ENCODE data around the gene RNF227.

The RNF227 gene

GRCh38 chr17:7929158-7930023 lies 13.3 kb upstream of the RNF227 start, which contains the start of gene KCNAB3:
TSS of gene KCNAB3 (minus strand) at chr17:7929856. CDS start at chr17:7929435, 421 bp downstream.
- no peak for DNase-seq (ENCODE audit: low read depth)

GRCh38 chr17:7927596-7927995 lies 11.5 kb upstream of the RNF227 start:
- no peak for DNase-seq (ENCODE audit: low read depth)

GRCh38 chr17:7922845-7923628 lies 6.9 kb upstream of the RNF227 start:
- DNase-seq (ENCODE audit: low read depth) = no peak

GRCh38 chr17:7922269-7922844 lies 6.3 kb upstream of the RNF227 start:
- no peak for DNase-seq (ENCODE audit: low read depth)

GRCh38 chr17:7916808-7917207 lies 719 bp upstream of the RNF227 start:
- DNase-seq (ENCODE audit: low read depth) = peak; percentile 50

GRCh38 chr17:7916385-7916682 lies 245 bp upstream of the RNF227 start:
- DNase-seq (ENCODE audit: low read depth) = no peak

- no peak for DNase-seq (ENCODE audit: low read depth)
These were observed 894 bp downstream of the RNF227 start for GRCh38 chr17:7915179-7915610.

- no peak for DNase-seq (ENCODE audit: low read depth)
These were observed 3.1 kb downstream of the RNF227 start for GRCh38 chr17:7912927-7913524.

- no peak for DNase-seq (ENCODE audit: low read depth)
These were observed 5.0 kb downstream of the RNF227 start for GRCh38 chr17:7911116-7911515.

- no peak for DNase-seq (ENCODE audit: low read depth)
These were observed 5.4 kb downstream of the RNF227 start for GRCh38 chr17:7910711-7911110.

GRCh38 chr17:7910281-7910680 lies 5.8 kb downstream of the RNF227 start:
- DNase-seq (ENCODE audit: low read depth) = no peak

- DNase-seq (ENCODE audit: low read depth) = no peak
These were observed 7.0 kb downstream of the RNF227 start for GRCh38 chr17:7909089-7909488.

- DNase-seq (ENCODE audit: low read depth) = no peak
These were observed 12.7 kb downstream of the RNF227 start for GRCh38 chr17:7903154-7904103.

GRCh38 chr17:7897773-7898172 lies 18.3 kb downstream of the RNF227 start:
- no peak for DNase-seq (ENCODE audit: low read depth)

- DNase-seq (ENCODE audit: low read depth) = no peak
These were observed 19.0 kb downstream of the RNF227 start for GRCh38 chr17:7897090-7897489.

- no peak for DNase-seq (ENCODE audit: low read depth)
These were observed 21.2 kb downstream of the RNF227 start for GRCh38 chr17:7894866-7895265.

- DNase-seq (ENCODE audit: low read depth) = no peak
These were observed 21.9 kb downstream of the RNF227 start for GRCh38 chr17:7894226-7894625.

GRCh38 chr17:7893187-7893880 lies 22.8 kb downstream of the RNF227 start:
- no peak for DNase-seq (ENCODE audit: low read depth)

GRCh38 chr17:7889166-7889955 lies 26.7 kb downstream of the RNF227 start:
- DNase-seq (ENCODE audit: low read depth) = no peak

Measured in non-pigmented ciliary epithelial cell (primary cell).